HUDEP-2 (cell line): ENCODE results near the gene LRCH1.

Experiments used
- DNase-seq, 76 experiments: peaks; one replicate each; lab custom pipeline; 2025; ENCODE audit not compliant: unreplicated experiment in 76 of 76; lab: John Stamatoyannopoulos, UW

LRCH1 gene

GRCh38 chr13:46561286-46561685 lies 8.3 kb downstream of the LRCH1 start:
- no peak for DNase-seq

DNA sequence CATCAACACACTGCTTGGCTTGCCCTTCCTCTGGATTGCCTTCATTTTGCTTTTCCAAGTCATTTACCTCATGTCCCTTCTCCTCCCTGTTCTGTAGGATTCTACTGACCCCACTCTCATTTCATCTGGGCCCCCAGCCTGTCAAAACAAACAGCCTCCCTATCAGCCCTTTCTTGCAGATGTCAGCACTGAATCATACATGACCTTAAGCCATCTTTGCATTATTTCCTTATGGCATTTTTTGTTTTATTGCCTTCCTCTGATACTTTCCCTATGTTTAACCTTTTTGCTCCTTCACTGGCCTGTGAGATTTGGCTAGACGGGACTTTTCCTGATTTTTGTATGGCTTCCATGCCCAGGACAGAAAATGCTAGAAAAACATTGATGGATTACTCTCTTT lies 8.7 kb downstream of the LRCH1 start:
- no peak for DNase-seq

- no peak for DNase-seq
Observed at GRCh38 chr13:46562152-46562551, 9.2 kb downstream of the LRCH1 start.

DNA sequence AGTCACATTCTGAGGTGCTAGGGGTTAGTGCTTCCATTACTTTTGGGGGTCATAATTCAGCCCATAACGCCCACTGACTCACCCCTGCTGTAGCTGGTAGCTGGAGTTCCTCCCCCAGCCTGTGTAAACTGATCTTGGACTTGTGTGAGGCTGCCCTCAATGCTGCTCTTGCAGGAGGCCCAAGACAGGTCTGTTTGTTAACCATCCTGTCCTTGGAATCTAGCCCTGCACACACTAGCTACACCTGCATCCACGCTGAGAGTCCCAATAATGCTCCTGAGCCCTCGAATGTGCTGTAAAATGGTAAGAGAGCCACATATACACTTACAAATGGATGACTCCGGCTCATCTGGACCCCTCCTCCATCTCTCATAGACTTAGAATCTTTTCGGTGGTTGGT lies 9.6 kb downstream of the LRCH1 start:
- DNase-seq: no peak

DNA sequence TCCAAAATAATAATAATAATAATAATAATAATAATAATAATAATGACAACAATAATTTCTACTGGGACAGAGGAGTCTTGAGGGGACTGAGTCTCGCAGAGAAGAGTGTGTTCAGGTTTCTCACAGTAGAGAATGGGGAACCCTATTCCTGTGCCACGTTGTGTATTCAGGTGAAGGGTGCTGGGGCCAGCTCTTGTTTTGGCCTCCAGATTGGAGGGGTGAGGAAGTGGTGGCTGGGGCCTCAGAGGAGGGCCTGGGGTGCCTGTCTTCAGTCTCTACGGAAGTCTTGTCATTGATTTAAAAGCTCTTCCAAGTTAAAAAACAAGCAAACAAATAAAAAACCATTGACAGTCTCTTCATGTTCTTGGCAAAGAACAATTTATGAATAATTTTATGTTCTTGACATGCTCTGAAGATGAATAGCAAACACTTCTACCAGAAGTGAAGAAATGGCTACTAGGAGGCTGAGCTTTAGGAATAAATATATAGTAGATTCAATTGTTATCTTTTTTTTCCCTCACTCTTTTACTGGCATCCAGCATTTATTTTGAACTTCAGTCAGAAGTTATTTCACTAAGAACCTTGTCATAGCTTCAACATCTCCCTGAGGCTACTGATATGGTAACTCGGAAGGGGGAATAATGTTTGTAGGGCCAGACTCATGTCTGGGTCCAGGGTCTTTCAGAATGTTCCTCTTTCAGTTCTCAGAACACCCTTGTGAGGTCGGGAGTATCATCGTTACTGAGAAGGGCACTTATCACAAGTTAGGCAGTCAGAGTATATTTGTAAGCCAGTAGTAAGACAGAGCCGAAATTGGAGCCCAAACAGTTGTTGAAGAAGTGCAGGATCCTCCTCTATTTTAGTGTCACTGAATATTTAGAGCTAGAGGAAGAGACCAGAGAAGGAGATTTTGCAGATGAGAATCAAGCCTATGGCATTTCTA lies 13.1 kb downstream of the LRCH1 start:
- no peak for DNase-seq

- DNase-seq: no peak
Observed at GRCh38 chr13:46567671-46568070, 14.7 kb downstream of the LRCH1 start.

- DNase-seq: no peak
Observed at GRCh38 chr13:46569456-46569855, 16.5 kb downstream of the LRCH1 start.

DNA sequence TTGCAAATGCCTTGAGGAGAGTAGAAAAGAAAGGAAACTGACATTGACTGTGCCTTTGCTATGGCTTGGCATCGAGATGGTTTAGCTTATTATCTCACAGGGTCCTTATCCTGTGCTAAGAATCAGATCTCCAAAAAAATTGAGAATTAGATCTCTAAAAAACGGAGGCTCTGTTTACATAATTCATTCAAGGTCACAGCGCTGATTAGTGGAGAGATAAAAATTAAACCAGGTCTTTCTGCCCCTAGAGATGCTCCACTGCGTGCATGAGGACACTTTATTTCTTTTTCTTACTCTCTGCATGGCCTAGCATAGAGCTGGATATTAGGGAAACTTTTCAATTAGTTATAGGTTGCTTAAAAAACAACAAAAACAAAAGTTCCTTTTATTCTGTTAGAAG lies 17.3 kb downstream of the LRCH1 start:
- DNase-seq: no peak

DNA sequence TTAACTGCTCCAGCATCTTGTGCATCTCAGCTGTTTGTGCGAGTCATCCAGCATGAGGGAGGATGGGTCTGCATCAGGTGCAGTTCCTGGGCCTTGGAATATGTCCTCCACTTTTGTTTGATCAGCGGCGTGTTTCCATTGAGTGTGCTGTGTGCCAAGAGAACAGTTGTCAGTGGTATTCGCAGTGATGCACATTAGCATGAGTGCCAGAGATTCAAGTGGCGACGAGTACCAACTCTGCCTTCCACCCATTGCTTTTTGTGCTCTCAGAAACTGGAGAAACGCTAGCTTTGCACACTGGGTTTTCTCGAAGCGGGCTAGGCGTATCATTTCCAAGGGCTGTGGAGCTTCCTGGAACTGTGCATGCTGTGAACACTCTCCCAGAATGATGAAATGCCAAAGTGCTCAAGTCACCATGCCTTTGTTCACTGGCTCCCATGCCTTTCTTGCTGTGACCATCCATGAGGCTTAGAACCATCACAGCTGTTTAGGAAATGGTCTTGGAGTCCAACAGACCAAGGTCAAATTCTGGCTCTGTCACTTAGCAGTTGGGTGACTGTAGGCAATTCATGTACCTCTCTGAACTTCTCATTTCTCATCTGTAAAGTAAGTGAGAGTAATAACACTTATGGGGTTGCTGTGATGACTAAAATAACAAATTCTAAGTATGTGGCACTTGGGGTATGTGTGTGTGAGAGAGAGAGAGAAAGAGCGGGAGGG lies 18.4 kb downstream of the LRCH1 start:
- no peak for DNase-seq

- no peak for DNase-seq
Observed at GRCh38 chr13:46571909-46572595, 19.1 kb downstream of the LRCH1 start.

- DNase-seq: no peak
Observed at GRCh38 chr13:46572752-46573431, 19.9 kb downstream of the LRCH1 start.

- peak in 46 of 76 experiments; percentile 1 to 70 (median 22) for DNase-seq
Observed at GRCh38 chr13:46575301-46575771, 22.4 kb downstream of the LRCH1 start.

- no peak for DNase-seq
Observed at GRCh38 chr13:46575818-46576221, 22.9 kb downstream of the LRCH1 start.

DNA sequence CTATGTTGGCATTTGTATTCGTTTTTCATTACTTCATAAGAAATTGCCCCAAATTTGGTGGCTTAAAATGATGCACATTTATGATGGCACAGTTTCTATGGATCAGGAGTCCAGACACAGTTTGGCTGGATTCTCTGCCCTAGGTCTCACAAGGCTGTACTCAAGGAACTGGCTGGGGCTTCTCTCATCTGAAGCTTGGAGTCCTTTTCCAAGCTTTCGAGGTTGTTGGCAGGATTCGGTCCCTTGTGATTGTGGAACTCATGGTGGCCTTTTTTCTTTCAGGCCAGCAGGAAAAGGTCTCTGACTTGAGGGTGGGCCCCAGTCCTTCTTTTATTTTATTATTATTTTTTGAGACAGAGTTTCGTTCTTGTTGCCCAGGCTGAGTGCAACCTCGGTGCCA lies 23.8 kb downstream of the LRCH1 start:
- DNase-seq: no peak

- DNase-seq: no peak
Observed at GRCh38 chr13:46577696-46578589, 25.0 kb downstream of the LRCH1 start.

- DNase-seq: no peak
Observed at GRCh38 chr13:46578590-46578975, 25.6 kb downstream of the LRCH1 start.

DNA sequence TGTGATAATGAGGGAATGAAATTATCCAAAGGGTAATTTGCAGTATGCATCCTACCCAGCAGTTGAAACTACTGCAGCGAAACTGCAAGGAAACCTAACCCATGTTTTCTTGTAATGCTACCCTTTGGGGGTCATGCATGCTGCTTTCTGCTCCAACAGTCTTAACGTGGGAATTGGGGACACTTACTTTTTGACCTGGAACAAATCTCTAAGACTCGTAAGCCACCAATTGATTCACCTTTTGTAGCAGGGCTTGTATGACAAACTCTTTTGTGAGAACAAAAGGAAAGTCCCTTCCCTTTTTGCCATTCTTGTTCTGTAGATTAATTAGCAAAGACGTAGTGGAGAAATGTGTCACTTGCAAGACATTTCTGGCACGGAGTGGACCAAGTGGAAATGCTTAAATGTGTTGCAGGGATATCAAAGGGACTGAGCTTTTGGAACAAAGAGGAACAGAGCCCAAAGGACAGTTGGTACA lies 27.4 kb downstream of the LRCH1 start:
- DNase-seq: no peak

GRCh38 chr13:46582190-46582589 lies 29.2 kb downstream of the LRCH1 start:
- no peak for DNase-seq

GRCh38 chr13:46586751-46587514 lies 34.0 kb downstream of the LRCH1 start:
- peak in 23 of 76 experiments; percentile 2 to 69 (median 27) for DNase-seq
